IMR-90 (cell line): ENCODE measurements around the gene GRAMD1C. TPM values are rescaled to one million over a fixed set of nuclear protein-coding genes. Genes with fewer than 3 reads are reported as not detected.
A peak's percentile ranks its signal among the peaks of the same experiment; 100 is the strongest.

Source experiments
- ATAC-seq: fragments of 200-7000 bp; cut with Tn5 transposase; 2 replicates; pipeline ENCODE4 v1.9.1; 2020; ENCODE audit warnings: low read depth, mild to moderate bottlenecking, moderate library complexity
- BruUV-seq: library from RNA; stranded (reverse); fragments of 400-500 nt; replicated peaks from 2 replicates; lab custom pipeline; 2021; lab: Mats Ljungman, UMichigan
- CTCF ChIA-PET: fragments of 300-600 bp; formaldehyde crosslinking; extraction: SDS; loops from one replicate; lab custom pipeline; 2021; ENCODE audit warnings: antibody characterized with exemption; lab: Yijun Ruan, JAX
- POLR2A ChIA-PET: fragments of 300-600 bp; sonication (Branson Sonifier 250); formaldehyde crosslinking; loops from one replicate; lab custom pipeline; 2022; ENCODE audit warnings: antibody characterized with exemption; ENCODE audit not compliant: unreplicated experiment; lab: Charles Lee
- DNase-seq: peaks from one replicate; pipeline ENCODE4 v3.0.0; 2013
- H2AFZ ChIP-seq: replicated peaks from 2 replicates; pipeline ENCODE3; 2013; ENCODE audit warnings: low read length, mild to moderate bottlenecking; ENCODE audit not compliant: poor library complexity
- H2AK5ac ChIP-seq: 2 replicates; pipeline ENCODE4 v1.6.1; 2013; ENCODE audit warnings: low read depth, low read length, inconsistent platforms
- H2AK9ac ChIP-seq: replicated peaks from 2 replicates; pipeline ENCODE3; 2013; ENCODE audit warnings: mild to moderate bottlenecking, low read depth, low read length, moderate library complexity; ENCODE audit not compliant: poor library complexity
- H2BK120ac ChIP-seq: 2 replicates; pipeline ENCODE4 v1.6.1; 2013; ENCODE audit warnings: low read depth, low read length, inconsistent platforms
- H2BK15ac ChIP-seq: 3 replicates; pipeline ENCODE4 v1.6.1; 2013; ENCODE audit warnings: low read depth, low read length, inconsistent platforms
- H2BK20ac ChIP-seq: 2 replicates; pipeline ENCODE4 v1.6.1; 2013; ENCODE audit warnings: low read depth, mild to moderate bottlenecking, inconsistent platforms, low read length, moderate library complexity
- H2BK5ac ChIP-seq: 2 replicates; pipeline ENCODE4 v1.6.1; 2013; ENCODE audit warnings: mild to moderate bottlenecking, low read depth, low read length, inconsistent platforms; ENCODE audit not compliant: poor library complexity, severe bottlenecking
- H3K14ac ChIP-seq: replicated peaks from 2 replicates; pipeline ENCODE4 v1.6.1; 2013; ENCODE audit warnings: low read depth, low read length, inconsistent platforms
- H3K18ac ChIP-seq: 2 replicates; pipeline ENCODE4 v1.6.1; 2013; ENCODE audit warnings: low read depth, low read length, control low read depth
- H3K23ac ChIP-seq: 2 replicates; pipeline ENCODE4 v1.6.1; 2013; ENCODE audit warnings: low read depth, low read length, inconsistent platforms
- H3K27ac ChIP-seq: 2 replicates; pipeline ENCODE4 v1.5.1; 2013; ENCODE audit warnings: mild to moderate bottlenecking, control low read depth, low read length; ENCODE audit not compliant: insufficient read depth
- H3K27me3 ChIP-seq: 2 replicates; pipeline ENCODE4 v1.6.1; 2013; ENCODE audit warnings: low read length; ENCODE audit not compliant: control insufficient read depth, insufficient read depth
- H3K36me3 ChIP-seq: 2 replicates; pipeline ENCODE4 v1.6.1; 2013; ENCODE audit warnings: low read length, mixed read lengths; ENCODE audit not compliant: control insufficient read depth, insufficient read depth
- H3K4ac ChIP-seq: 2 replicates; pipeline ENCODE4 v1.6.1; 2013; ENCODE audit warnings: low read depth, low read length, inconsistent platforms
- H3K4me1 ChIP-seq: 2 replicates; pipeline ENCODE4 v1.6.1; 2013; ENCODE audit warnings: low read length, mixed read lengths; ENCODE audit not compliant: control insufficient read depth, insufficient read depth
- H3K4me2 ChIP-seq: 2 replicates; pipeline ENCODE4 v1.6.1; 2013; ENCODE audit warnings: low read depth, mild to moderate bottlenecking, control low read depth, low read length, moderate library complexity
- H3K4me3 ChIP-seq: 2 replicates; pipeline ENCODE4 v1.5.1; 2013; ENCODE audit warnings: low read depth, mild to moderate bottlenecking, control low read depth, low read length, moderate library complexity; ENCODE audit not compliant: insufficient read depth
- H3K56ac ChIP-seq: 2 replicates; pipeline ENCODE4 v1.6.1; 2013; ENCODE audit warnings: low read length, inconsistent platforms; ENCODE audit not compliant: insufficient read depth; ENCODE audit errors: extremely low read depth
- H3K79me1 ChIP-seq, 2 experiments: 2 replicates each; pipeline ENCODE4 v1.6.1; 2013; ENCODE audit warnings: low read length in 2 of 2, inconsistent platforms in 1 of 2, low read depth in 1 of 2
- H3K9ac ChIP-seq: 2 replicates; pipeline ENCODE4 v1.6.1; 2013; ENCODE audit warnings: low read depth, low read length, control low read depth
- H3K9me1 ChIP-seq: 2 replicates; pipeline ENCODE4 v1.6.1; 2013; ENCODE audit warnings: low read length, inconsistent platforms; ENCODE audit not compliant: insufficient read depth
- H3K9me3 ChIP-seq: 2 replicates; pipeline ENCODE4 v1.6.1; 2013; ENCODE audit warnings: low read length; ENCODE audit not compliant: control insufficient read depth, insufficient read depth
- H4K20me1 ChIP-seq: 2 replicates; pipeline ENCODE4 v1.6.1; 2013; ENCODE audit warnings: low read length, inconsistent platforms; ENCODE audit not compliant: insufficient read depth
- H4K5ac ChIP-seq: 2 replicates; pipeline ENCODE4 v1.6.1; 2013; ENCODE audit warnings: mild to moderate bottlenecking, low read depth, low read length, control low read depth
- H4K8ac ChIP-seq, 2 experiments: 2 replicates each; pipeline ENCODE4 v1.6.1; 2013; ENCODE audit warnings: low read depth in 2 of 2, low read length in 2 of 2, control low read depth in 1 of 2, inconsistent platforms in 1 of 2
- H4K91ac ChIP-seq: 2 replicates; pipeline ENCODE4 v1.6.1; 2013; ENCODE audit warnings: low read depth, low read length, inconsistent platforms; ENCODE audit not compliant: insufficient read depth
- BHLHE40 ChIP-seq: fragments of 150-350 bp; IDR thresholded peaks from 2 replicates; pipeline ENCODE4 v1.6.1; 2016; ENCODE audit warnings: mild to moderate bottlenecking, low read depth, low read length
- CEBPB ChIP-seq: IDR thresholded peaks from 2 replicates; pipeline ENCODE4 v1.6.1; 2012; ENCODE audit warnings: low read depth, low read length, improper control_type of control experiment
- CHD1 ChIP-seq: IDR thresholded peaks from 2 replicates; pipeline ENCODE4 v1.6.1; 2012; ENCODE audit warnings: low read depth, low read length, improper control_type of control experiment
- FOS ChIP-seq: fragments of 150-350 bp; IDR thresholded peaks from 2 replicates; pipeline ENCODE4 v1.6.1; 2016; ENCODE audit warnings: low read depth, low read length
- MAFK ChIP-seq: IDR thresholded peaks from 2 replicates; pipeline ENCODE4 v1.6.1; 2012; ENCODE audit warnings: low read depth, low read length, improper control_type of control experiment
- MAZ ChIP-seq: IDR thresholded peaks from 2 replicates; pipeline ENCODE4 v1.6.1; 2012; ENCODE audit warnings: low read depth, mild to moderate bottlenecking, low read length, improper control_type of control experiment, moderate library complexity, borderline replicate concordance
- MXI1 ChIP-seq: IDR thresholded peaks from 2 replicates; pipeline ENCODE4 v1.6.1; 2012; ENCODE audit warnings: low read depth, mild to moderate bottlenecking, low read length, moderate library complexity, borderline replicate concordance
- NFE2L2 ChIP-seq: fragments of 150-350 bp; IDR thresholded peaks from 2 replicates; pipeline ENCODE4 v1.6.1; 2016; ENCODE audit warnings: low read depth, mild to moderate bottlenecking, low read length
- POLR2A ChIP-seq: IDR thresholded peaks from 2 replicates; pipeline ENCODE4 v1.6.1; 2012; ENCODE audit warnings: mild to moderate bottlenecking, low read depth, low read length
- RAD21 ChIP-seq: IDR thresholded peaks from 2 replicates; pipeline ENCODE4 v1.6.1; 2012; ENCODE audit warnings: low read length, improper control_type of control experiment
- RCOR1 ChIP-seq: IDR thresholded peaks from 2 replicates; pipeline ENCODE4 v1.6.1; 2012; ENCODE audit warnings: mild to moderate bottlenecking, low read length, improper control_type of control experiment; ENCODE audit not compliant: insufficient replicate concordance
- RFX5 ChIP-seq: IDR thresholded peaks from 2 replicates; pipeline ENCODE4 v1.8.0; 2012; ENCODE audit warnings: low read depth, mild to moderate bottlenecking, low read length, moderate library complexity
- SMC3 ChIP-seq: fragments of 150-350 bp; IDR thresholded peaks from 2 replicates; pipeline ENCODE4 v1.6.1; 2016; ENCODE audit warnings: low read depth, mild to moderate bottlenecking, antibody characterized with exemption, low read length, moderate library complexity
- WGBS, 2 experiments: methylation state at CpG; one replicate each; pipeline versions ENCODE4 v1.1.5 to v1.1.7; 2013; ENCODE audit warnings: missing lambda C conversion rate in 2 of 2; ENCODE audit not compliant: insufficient read length in 1 of 2; ENCODE audit errors: extremely low coverage in 2 of 2; 5-methylcytosine and 5-hydroxymethylcytosine counted together
- dilution Hi-C: fragments of 300-500 bp; cut with HindIII; formaldehyde crosslinking; loops from one replicate; pipeline ENCODE4 v1.14.3; 2018; ENCODE audit warnings: low sequenced_read_pairs; ENCODE audit not compliant: unreplicated experiment
- in situ Hi-C: fragments of 300-500 bp; cut with MboI; formaldehyde crosslinking; loops from 3 replicates; pipeline ENCODE4 v1.14.3; 2019; ENCODE audit warnings: low sequenced_read_pairs, inconsistent platforms, mixed read lengths
- intact Hi-C: fragments of 100-400 bp; cut with micrococcal nuclease; formaldehyde crosslinking; loops from 2 replicates; pipeline ENCODE4 v1.10.0; 2022
- polyA plus RNA-seq, 3 experiments: library from polyadenylated mRNA; depleted of rRNA; stranded (reverse); fragments of >200 nt; gene quantifications; 2 replicates each; pipeline ENCODE4 v1.2.3, GENCODE V29; 2012; ENCODE audit warnings: low replicate concordance in 1 of 3
- total RNA-seq: library from RNA; depleted of rRNA; stranded (reverse); fragments of >200 nt; gene quantifications from 2 replicates; pipeline ENCODE4 v1.2.3, GENCODE V29; 2012
- TF ChIP-seq, protein P1 (sequence below): fragments of 150-350 bp; IDR thresholded peaks from 2 replicates; pipeline ENCODE4 v1.6.1; 2017; ENCODE audit warnings: mild to moderate bottlenecking, antibody characterized with exemption, low read length, low read depth
- TF ChIP-seq, protein P2 (sequence below): conservative IDR thresholded peaks from 2 replicates; pipeline ENCODE4 v1.5.1; 2012; ENCODE audit warnings: mild to moderate bottlenecking, low read depth, low read length, improper control_type of control experiment
- TF ChIP-seq, protein P3 (sequence below): fragments of 150-350 bp; IDR thresholded peaks from 2 replicates; pipeline ENCODE4 v1.6.1; 2016; ENCODE audit warnings: low read depth, mild to moderate bottlenecking, low read length, moderate library complexity, borderline replicate concordance

Gene GRAMD1C
- total and polyA plus RNA-seq, 2 of the 4 experiments (the other 2 are of a cell fraction): 2.5 to 5.0 TPM

DNA sequence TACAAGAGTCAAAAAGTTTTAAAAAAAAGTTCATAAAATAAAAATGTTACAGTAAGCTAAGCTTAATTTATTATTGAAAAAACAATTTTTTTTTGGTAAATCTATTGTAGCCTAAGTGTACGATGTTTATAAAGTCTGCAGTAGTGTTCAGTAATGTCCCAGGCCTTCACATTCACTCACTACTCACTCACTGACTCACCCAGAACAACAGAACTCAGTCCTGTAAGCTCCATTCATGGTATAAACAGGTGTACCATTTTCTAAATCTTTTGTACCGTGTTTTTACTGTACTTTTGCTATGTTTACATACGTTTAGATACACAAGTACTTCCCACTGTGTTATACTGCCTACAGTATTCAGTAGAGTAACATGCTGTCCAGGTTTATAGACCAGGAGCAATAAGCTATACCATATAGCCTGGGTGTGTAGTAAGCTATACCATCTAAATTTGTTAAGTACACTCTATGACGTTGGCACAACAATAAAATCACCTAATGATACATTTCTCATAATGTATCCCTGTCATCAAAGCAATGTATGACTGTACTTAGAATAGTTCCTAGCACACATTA, 68.1 kb downstream of the GRAMD1C start:
- TF ChIP-seq RAD21 (no peak), POLR2A (no peak), RCOR1 (no peak), SMC3 (no peak), MAFK (no peak), NFE2L2 (no peak), BHLHE40 (no peak), MXI1 (no peak), RFX5 (no peak), CHD1 (no peak), CEBPB (no peak), FOS (no peak), MAZ (no peak)
- TF ChIP-seq, protein P1, sequence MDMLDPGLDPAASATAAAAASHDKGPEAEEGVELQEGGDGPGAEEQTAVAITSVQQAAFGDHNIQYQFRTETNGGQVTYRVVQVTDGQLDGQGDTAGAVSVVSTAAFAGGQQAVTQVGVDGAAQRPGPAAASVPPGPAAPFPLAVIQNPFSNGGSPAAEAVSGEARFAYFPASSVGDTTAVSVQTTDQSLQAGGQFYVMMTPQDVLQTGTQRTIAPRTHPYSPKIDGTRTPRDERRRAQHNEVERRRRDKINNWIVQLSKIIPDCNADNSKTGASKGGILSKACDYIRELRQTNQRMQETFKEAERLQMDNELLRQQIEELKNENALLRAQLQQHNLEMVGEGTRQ: no peak
- TF ChIP-seq, protein P2, sequence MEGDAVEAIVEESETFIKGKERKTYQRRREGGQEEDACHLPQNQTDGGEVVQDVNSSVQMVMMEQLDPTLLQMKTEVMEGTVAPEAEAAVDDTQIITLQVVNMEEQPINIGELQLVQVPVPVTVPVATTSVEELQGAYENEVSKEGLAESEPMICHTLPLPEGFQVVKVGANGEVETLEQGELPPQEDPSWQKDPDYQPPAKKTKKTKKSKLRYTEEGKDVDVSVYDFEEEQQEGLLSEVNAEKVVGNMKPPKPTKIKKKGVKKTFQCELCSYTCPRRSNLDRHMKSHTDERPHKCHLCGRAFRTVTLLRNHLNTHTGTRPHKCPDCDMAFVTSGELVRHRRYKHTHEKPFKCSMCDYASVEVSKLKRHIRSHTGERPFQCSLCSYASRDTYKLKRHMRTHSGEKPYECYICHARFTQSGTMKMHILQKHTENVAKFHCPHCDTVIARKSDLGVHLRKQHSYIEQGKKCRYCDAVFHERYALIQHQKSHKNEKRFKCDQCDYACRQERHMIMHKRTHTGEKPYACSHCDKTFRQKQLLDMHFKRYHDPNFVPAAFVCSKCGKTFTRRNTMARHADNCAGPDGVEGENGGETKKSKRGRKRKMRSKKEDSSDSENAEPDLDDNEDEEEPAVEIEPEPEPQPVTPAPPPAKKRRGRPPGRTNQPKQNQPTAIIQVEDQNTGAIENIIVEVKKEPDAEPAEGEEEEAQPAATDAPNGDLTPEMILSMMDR: no peak
- TF ChIP-seq, protein P3, sequence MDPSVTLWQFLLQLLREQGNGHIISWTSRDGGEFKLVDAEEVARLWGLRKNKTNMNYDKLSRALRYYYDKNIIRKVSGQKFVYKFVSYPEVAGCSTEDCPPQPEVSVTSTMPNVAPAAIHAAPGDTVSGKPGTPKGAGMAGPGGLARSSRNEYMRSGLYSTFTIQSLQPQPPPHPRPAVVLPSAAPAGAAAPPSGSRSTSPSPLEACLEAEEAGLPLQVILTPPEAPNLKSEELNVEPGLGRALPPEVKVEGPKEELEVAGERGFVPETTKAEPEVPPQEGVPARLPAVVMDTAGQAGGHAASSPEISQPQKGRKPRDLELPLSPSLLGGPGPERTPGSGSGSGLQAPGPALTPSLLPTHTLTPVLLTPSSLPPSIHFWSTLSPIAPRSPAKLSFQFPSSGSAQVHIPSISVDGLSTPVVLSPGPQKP: no peak
- no peak overlapping the region for H2BK15ac ChIP-seq
- no peak overlapping the region for H3K56ac ChIP-seq
- peak; percentile 17 for DNase-seq
- intact Hi-C loops (no loop called here), dilution Hi-C loops (no loop called here), in situ Hi-C loops (no loop called here)
- H3K9me1 ChIP-seq: no peaks in the 10 kb centered on the region
- no peak overlapping the region for H2BK120ac ChIP-seq
- H2BK5ac ChIP-seq: no peak overlapping the region
- H2AFZ ChIP-seq: no peak overlapping the region
- no peak overlapping the region for H4K8ac ChIP-seq
- no peak overlapping the region for H2BK20ac ChIP-seq
- no peak overlapping the region for H3K27ac ChIP-seq
- no peaks in the 10 kb centered on the region for H3K4me1 ChIP-seq
- H3K36me3 ChIP-seq: no peaks in the 10 kb centered on the region
- no peaks in the 10 kb centered on the region for H3K9me3 ChIP-seq
- H3K4ac ChIP-seq: no peak overlapping the region
- no peak overlapping the region for H3K9ac ChIP-seq
- no peak overlapping the region for H3K4me2 ChIP-seq
- ATAC-seq: no peak
- no peak overlapping the region for H2AK9ac ChIP-seq
- no peaks in the 10 kb centered on the region for H3K27me3 ChIP-seq
- no peaks in the 10 kb centered on the region for H3K79me1 ChIP-seq
- no CpG with 5 or more reads among the region's 4 CpGs for WGBS, 2 experiments
- H4K20me1 ChIP-seq: no peaks in the 10 kb centered on the region
- no peak overlapping the region for H4K5ac ChIP-seq
- H2AK5ac ChIP-seq: no peak overlapping the region
- H3K18ac ChIP-seq: no peak overlapping the region
- POLR2A ChIA-PET: interaction anchor here (0.6 kb wide), 1 partner anchor 161 kb away, joined by 3 read pairs; no protein-coding TSS in a partner anchor
- BruUV-seq: no TSS peak
- no peak overlapping the region for H3K14ac ChIP-seq
- no peak overlapping the region for H4K91ac ChIP-seq
- H3K4me3 ChIP-seq: no peak overlapping the region
- H3K23ac ChIP-seq: no peak overlapping the region
- CTCF ChIA-PET: interaction anchor here (0.6 kb wide), 1 partner anchor 698 kb away, joined by 4 read pairs; no protein-coding TSS in a partner anchor
